PC-3 (cell line): ENCODE results near the gene STX8.

Experiments
- CTCF ChIP-seq: fragments of 300-600 bp; sonication (generic); conservative IDR thresholded peaks from 2 replicates; pipeline ENCODE4 v1.5.1; 2017; ENCODE audit warnings: antibody characterized with exemption, low read depth, mild to moderate bottlenecking, low read length
- EZH2phosphoT487 ChIP-seq: fragments of 300-600 bp; sonication (generic); IDR thresholded peaks from 2 replicates; pipeline ENCODE4 v1.6.1; 2018; ENCODE audit warnings: mild to moderate bottlenecking, antibody characterized with exemption, low read length, borderline replicate concordance

GRCh38 chr17:9479964-9480363 is 95.7 kb downstream of the STX8 start:
- TF ChIP-seq CTCF (no peak), EZH2phosphoT487 (no peak)
